ENCODE results near the gene IQCN. TPM values are rescaled to one million over a fixed set of nuclear protein-coding genes. Genes with fewer than 3 reads are reported as not detected.

IQCN gene
- total and polyA plus RNA-seq, 4 donors: 0.19 to 2.4 (median 0.53) TPM

GRCh38 chr19:18219911-18220631 lies 54.2 kb downstream of the IQCN start:
- no peak overlapping the region for H3K4me3 ChIP-seq (ENCODE audit: low read depth in 1 of 3, low read length in 3 of 3)
- WGBS: 71% methylated on average over 28 of the region's 28 CpGs
- H3K9me3 ChIP-seq (ENCODE audit: control insufficient read depth in 4 of 4, low read length in 3 of 4): no peaks in the 10 kb centered on the region
- H3K27ac ChIP-seq (ENCODE audit: low read depth in 1 of 2, low read length in 2 of 2): no peak overlapping the region
- no peak overlapping the region for H3K9ac ChIP-seq (ENCODE audit: low read depth in 1 of 2, low read length in 2 of 2)
- no peak for DNase-seq (ENCODE audit: low spot score)
- no peaks in the 10 kb centered on the region for H3K27me3 ChIP-seq (ENCODE audit: control insufficient read depth in 4 of 4, insufficient read depth in 4 of 4, low read length in 3 of 4)
- H3K36me3 ChIP-seq (ENCODE audit: control insufficient read depth in 4 of 4, insufficient read depth in 3 of 4, low read depth in 1 of 4, low read length in 3 of 4): no peaks in the 10 kb centered on the region
- H3K4me1 ChIP-seq (ENCODE audit: control insufficient read depth in 4 of 4, insufficient read depth in 4 of 4, low read length in 3 of 4): peaks cover 2 to 8% (median 6%) of the 10 kb centered on the region in 4 donors
- no peak for TF ChIP-seq RAD21 (IDR thresholded peaks at IDR 0.05)
- no peak for TF ChIP-seq FOXA1 (IDR thresholded peaks at IDR 0.05)
- no peak for TF ChIP-seq ATF3 (IDR thresholded peaks at IDR 0.05)
- no peak for TF ChIP-seq NR2F2 (IDR thresholded peaks at IDR 0.05)
- TF ChIP-seq YY1 (IDR thresholded peaks at IDR 0.05): no peak
- TF ChIP-seq FOXA2 (IDR thresholded peaks at IDR 0.05): no peak
- no peak for TF ChIP-seq SP1 (IDR thresholded peaks at IDR 0.05)
- no peak for TF ChIP-seq JUND (IDR thresholded peaks at IDR 0.05)
- TF ChIP-seq CTCF (IDR thresholded peaks at IDR 0.05; ENCODE audit: low read depth, low read length, missing input control): no peak
- TF ChIP-seq HNF4A (conservative IDR thresholded peaks at IDR 0.05): no peak
- no peak for TF ChIP-seq ZBTB33 (IDR thresholded peaks at IDR 0.05)
- TF ChIP-seq HNF4G (IDR thresholded peaks at IDR 0.05): no peak
- no peak for TF ChIP-seq EGR1 (IDR thresholded peaks at IDR 0.05; ENCODE audit: low read depth in 2 of 2)
- no peak for TF ChIP-seq GABPA (IDR thresholded peaks at IDR 0.05 in 1 of 2, conservative IDR thresholded peaks at IDR 0.05 in 1 of 2)
- no peak for TF ChIP-seq REST (IDR thresholded peaks at IDR 0.05)

- WGBS: 91% methylated on average over 3 of the region's 3 CpGs
- Histone ChIP-seq H3K9ac (ENCODE audit: low read depth in 1 of 2, low read length in 2 of 2) (no peak overlapping the region), H3K27me3 (ENCODE audit: control insufficient read depth in 4 of 4, insufficient read depth in 4 of 4, low read length in 3 of 4) (no peaks in the 10 kb centered on the region), H3K4me3 (ENCODE audit: low read depth in 1 of 3, low read length in 3 of 3) (no peak overlapping the region), H3K4me1 (ENCODE audit: control insufficient read depth in 4 of 4, insufficient read depth in 4 of 4, low read length in 3 of 4) (no peaks in the 10 kb centered on the region), H3K9me3 (ENCODE audit: control insufficient read depth in 4 of 4, low read length in 3 of 4) (no peaks in the 10 kb centered on the region), H3K27ac (ENCODE audit: low read depth in 1 of 2, low read length in 2 of 2) (no peak overlapping the region), H3K36me3 (ENCODE audit: control insufficient read depth in 4 of 4, insufficient read depth in 3 of 4, low read depth in 1 of 4, low read length in 3 of 4) (no peaks in the 10 kb centered on the region)
- TF ChIP-seq FOXA1 (IDR thresholded peaks at IDR 0.05) (no peak), MAX (IDR thresholded peaks at IDR 0.05) (no peak), ATF3 (IDR thresholded peaks at IDR 0.05) (no peak), NR2F2 (IDR thresholded peaks at IDR 0.05) (no peak), YY1 (IDR thresholded peaks at IDR 0.05) (no peak)
- DNase-seq (ENCODE audit: low spot score): no peak
Measured at GRCh38 chr19:18218600-18218999, 55.7 kb downstream of the IQCN start.
